ENCODE results near the gene ZC3H18. TPM values are rescaled to one million over a fixed set of nuclear protein-coding genes. Genes with fewer than 3 reads are reported as not detected.
A peak's percentile ranks its signal among the peaks of the same experiment; 100 is the strongest.

The ZC3H18 gene
- total RNA-seq, 3 donors from 2014 or later, result 37.4 to 54.8 (median 48.1) TPM

DNA sequence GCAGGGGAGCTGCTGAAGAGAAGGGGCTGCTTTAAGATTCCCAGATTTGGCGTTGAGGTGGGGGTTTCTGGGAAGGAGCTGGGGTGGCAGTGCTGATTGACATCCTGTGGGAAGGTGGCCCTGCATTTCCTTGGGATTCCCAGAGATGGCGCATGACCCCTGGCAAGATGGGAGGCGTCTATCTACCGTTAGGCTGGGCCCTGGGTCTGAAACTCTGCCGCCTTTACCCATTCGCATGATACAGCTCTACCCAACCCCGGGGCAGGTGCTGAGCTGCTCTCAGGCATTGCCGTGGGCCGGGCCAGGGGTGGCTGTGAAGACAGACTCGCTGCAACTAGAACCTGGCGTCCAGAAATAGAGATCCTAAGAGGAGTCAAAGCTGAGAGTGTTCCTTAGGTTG is 102.6 kb downstream of the ZC3H18 start:
- ATAC-seq, result peak; percentile 71
- H3K4me1 ChIP-seq (ENCODE audit: low read depth), result no peaks in the 10 kb centered on the region
- no peak for TF ChIP-seq CTCF (IDR thresholded peaks at IDR 0.05)
- no peaks in the 10 kb centered on the region for H3K9me3 ChIP-seq
- DNase-seq, result peak in 1 of 3 donors; percentile 40
- no peaks in the 10 kb centered on the region for H3K36me3 ChIP-seq (ENCODE audit: low read depth)
- intact Hi-C loops (cut with DNase I, micrococcal nuclease), result no loop called here
- no peak overlapping the region for H3K4me3 ChIP-seq

- H3K36me3 ChIP-seq (ENCODE audit: low read depth), result no peaks in the 10 kb centered on the region
- no peak for TF ChIP-seq CTCF (IDR thresholded peaks at IDR 0.05)
Observed at GRCh38 chr16:88673716-88674379, 103.6 kb downstream of the ZC3H18 start.

DNA sequence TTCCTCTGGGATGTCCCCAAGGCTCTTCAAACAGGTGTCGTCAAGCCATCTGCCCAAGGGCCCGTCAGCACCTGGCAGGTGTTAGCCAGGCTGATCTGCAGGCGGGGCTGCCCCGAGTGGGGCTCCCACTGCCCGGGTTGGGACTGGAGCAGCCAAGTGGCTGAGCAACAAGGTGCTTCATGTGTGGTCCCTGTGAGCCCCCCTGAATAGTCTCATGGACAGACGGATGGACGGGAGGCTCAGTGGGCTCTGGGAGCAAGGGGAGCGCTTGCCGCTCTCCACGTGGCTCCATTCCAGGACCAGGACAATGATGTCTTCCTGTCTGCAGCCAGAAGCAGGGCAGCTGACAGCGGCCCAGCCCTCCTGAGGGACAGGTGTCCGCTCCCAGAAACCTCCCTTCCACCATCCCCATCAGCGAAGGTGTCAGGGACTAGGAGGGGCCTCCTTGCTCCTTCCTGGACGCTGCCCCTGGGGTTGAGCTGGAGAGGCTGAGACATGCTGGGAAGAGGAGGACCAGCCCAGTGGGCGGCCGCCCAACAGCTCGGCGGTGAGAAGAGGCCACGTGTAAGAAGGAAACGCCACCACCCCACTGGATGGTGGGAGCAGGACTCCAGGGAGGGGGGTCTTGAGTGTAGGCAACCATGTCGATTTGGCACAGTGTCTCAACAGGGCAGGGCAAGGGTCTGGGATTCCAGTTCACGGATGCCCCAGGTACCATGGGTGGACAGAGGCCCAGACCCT is 106.5 kb downstream of the ZC3H18 start:
- ATAC-seq, result no peak
- no peak for TF ChIP-seq CTCF (IDR thresholded peaks at IDR 0.05)
- intact Hi-C loops (cut with DNase I, micrococcal nuclease), result no loop called here
- no peaks in the 10 kb centered on the region for H3K4me1 ChIP-seq (ENCODE audit: low read depth)
- H3K36me3 ChIP-seq (ENCODE audit: low read depth), result no peaks in the 10 kb centered on the region
- no peak overlapping the region for H3K4me3 ChIP-seq
- no peak for DNase-seq
- H3K9me3 ChIP-seq, result no peaks in the 10 kb centered on the region

More at GRCh38 chr16:88673716-88674379, 103.6 kb downstream of the ZC3H18 start:
- DNase-seq, result no peak
- no peak for ATAC-seq
- intact Hi-C loops (cut with DNase I, micrococcal nuclease), result no loop called here
- Histone ChIP-seq H3K4me1 (ENCODE audit: low read depth) (no peaks in the 10 kb centered on the region), H3K4me3 (no peak overlapping the region), H3K9me3 (no peaks in the 10 kb centered on the region)

DNA sequence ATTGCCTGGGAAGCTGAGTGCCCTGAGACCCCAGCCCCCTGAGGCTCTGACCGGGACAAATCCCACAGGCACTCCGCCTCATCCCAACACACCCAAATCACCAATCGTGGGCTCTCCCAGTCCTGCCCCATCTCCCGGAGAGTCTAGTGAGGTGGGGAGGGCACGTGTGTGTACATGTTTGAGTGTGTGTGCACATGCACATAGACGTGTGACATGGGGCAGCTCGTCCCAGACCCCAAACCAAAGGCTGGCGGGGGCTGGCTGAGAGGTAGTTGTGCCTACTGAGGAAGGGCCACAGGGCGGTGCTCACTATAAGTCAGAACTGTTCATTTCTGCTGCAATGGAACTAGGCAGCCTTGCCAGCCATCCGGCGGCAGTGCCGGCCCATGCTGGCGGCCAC is 107.5 kb downstream of the ZC3H18 start:
- DNase-seq, result no peak
- no peak overlapping the region for H3K4me3 ChIP-seq
- no peak for ATAC-seq
- intact Hi-C loops (cut with DNase I, micrococcal nuclease), result no loop called here
- H3K9me3 ChIP-seq, result no peaks in the 10 kb centered on the region
- H3K36me3 ChIP-seq (ENCODE audit: low read depth), result no peaks in the 10 kb centered on the region
- no peak for TF ChIP-seq CTCF (IDR thresholded peaks at IDR 0.05)
- H3K4me1 ChIP-seq (ENCODE audit: low read depth), result no peaks in the 10 kb centered on the region

- no peak for DNase-seq
- H3K4me1 ChIP-seq (ENCODE audit: low read depth), result no peaks in the 10 kb centered on the region
- intact Hi-C loops (cut with DNase I, micrococcal nuclease), result no loop called here
- no peak overlapping the region for H3K4me3 ChIP-seq
- no peaks in the 10 kb centered on the region for H3K9me3 ChIP-seq
- TF ChIP-seq CTCF (IDR thresholded peaks at IDR 0.05), result no peak
- no peaks in the 10 kb centered on the region for H3K36me3 ChIP-seq (ENCODE audit: low read depth)
- ATAC-seq, result no peak
Observed at GRCh38 chr16:88678224-88678979, 108.2 kb downstream of the ZC3H18 start.
